ENCODE data around the gene MRPL12. TPM values are rescaled to one million over a fixed set of nuclear protein-coding genes. Genes with fewer than 3 reads are reported as not detected.

Gene MRPL12
- total and polyA plus RNA-seq, 2 donors (not counting 1 experiment from before 2014, with no cell fraction given) = 23.8 to 25.6 TPM

GRCh38 chr17:81700353-81701287 lies 2.5 kb upstream of the MRPL12 start:
- no peak overlapping the region for H2AFZ ChIP-seq (ENCODE audit: insufficient read depth, low read depth, low read length, poor library complexity, severe bottlenecking)
- no peak overlapping the region for H3K4me3 ChIP-seq (ENCODE audit: control extremely low read depth in 1 of 5, extremely low read depth in 1 of 5, insufficient read depth in 1 of 5, low read depth in 2 of 5, low read length in 4 of 5)
- CTCF ChIA-PET = interaction anchor here (1.0 kb wide), 1 partner anchor 11 kb away, joined by 3 read pairs; no protein-coding TSS in a partner anchor
- H3K4me3 Mint-ChIP-seq = peak overlapping the region; percentile 49
- TF ChIP-seq CTCF (IDR thresholded peaks at IDR 0.05) (no peak), EZH2 (IDR thresholded peaks at IDR 0.05; ENCODE audit: borderline replicate concordance, insufficient read depth, low read depth, low read length, poor library complexity, severe bottlenecking) (no peak)
- H4K20me1 ChIP-seq (ENCODE audit: control insufficient read depth, insufficient read depth, low read length, poor library complexity, severe bottlenecking) = peaks cover 32% of the 10 kb centered on the region
- peaks cover 30% of the 10 kb centered on the region for H3K4me1 Mint-ChIP-seq
- no peak for ATAC-seq (ENCODE audit: low read depth)
- no peaks in the 10 kb centered on the region for H3K9me3 ChIP-seq (ENCODE audit: control extremely low read depth in 1 of 3, control insufficient read depth in 2 of 3, insufficient read depth in 1 of 3, low read length in 2 of 3)
- peaks cover 0 to 42% of the 10 kb centered on the region in 2 experiments for H3K36me3 ChIP-seq (replicated peaks in 1 of 2; ENCODE audit: control extremely low read depth in 1 of 2, control insufficient read depth in 1 of 2, extremely low read depth in 1 of 2, insufficient read depth in 2 of 2, low read length in 1 of 2)
- no peak for DNase-seq
- H3K27ac ChIP-seq (ENCODE audit: low read length in 2 of 2) = no peak overlapping the region
- H3K9ac ChIP-seq (ENCODE audit: low read length) = no peak overlapping the region
- 92% methylated on average over 23 of the region's 25 CpGs for WGBS (ENCODE audit: insufficient coverage)
- POLR2A ChIA-PET = interaction anchor here (0.7 kb wide), 1 partner anchor 103 kb away, joined by 6 read pairs; no protein-coding TSS in a partner anchor
- intact Hi-C loops (cut with micrococcal nuclease) = no loop called here
- no peaks in the 10 kb centered on the region for H3K27me3 ChIP-seq (replicated peaks in 1 of 4; ENCODE audit: control extremely low read depth in 1 of 4, control insufficient read depth in 3 of 4, insufficient read depth in 4 of 4, low read length in 3 of 4)
- H3K9me3 Mint-ChIP-seq (ENCODE audit: insufficient read depth) = no peaks in the 10 kb centered on the region
- H3K27me3 Mint-ChIP-seq = no peaks in the 10 kb centered on the region
- H3K79me2 ChIP-seq (ENCODE audit: control insufficient read depth, insufficient read depth, low read length) = peaks cover 53% of the 10 kb centered on the region
- H3K4me2 ChIP-seq (replicated peaks; ENCODE audit: low read depth, low read length, poor library complexity, severe bottlenecking) = no peak overlapping the region
- peaks cover 24 to 32% of the 10 kb centered on the region in 2 donors for H3K4me1 ChIP-seq (ENCODE audit: control insufficient read depth in 2 of 2, insufficient read depth in 2 of 2, low read length in 2 of 2)
- H3K27ac Mint-ChIP-seq = no peak overlapping the region

All from B cell (primary cell).